Neuronal stem cell (in vitro differentiated cells): Measurements from ENCODE around the gene CFTR.

Source experiments
- DNase-seq: peaks from one replicate; pipeline ENCODE4 v3.0.0-alpha.2; 2013; ENCODE audit warnings: low spot score
- H2AFZ ChIP-seq: one replicate; pipeline ENCODE4 v1.6.1; 2013; ENCODE audit warnings: mild to moderate bottlenecking, low read length, inconsistent platforms
- H2AK5ac ChIP-seq: 2 replicates; pipeline ENCODE4 v1.6.1; 2013; ENCODE audit warnings: low read depth, mild to moderate bottlenecking, inconsistent platforms, low read length, moderate library complexity, mixed read lengths
- H2BK120ac ChIP-seq: 2 replicates; pipeline ENCODE4 v1.6.1; 2013; ENCODE audit warnings: low read depth, mild to moderate bottlenecking, inconsistent platforms, low read length, moderate library complexity, mixed read lengths
- H2BK12ac ChIP-seq: one replicate; pipeline ENCODE4 v1.6.1; 2013; ENCODE audit warnings: low read length, inconsistent platforms
- H2BK15ac ChIP-seq: 2 replicates; pipeline ENCODE4 v1.6.1; 2013; ENCODE audit warnings: mild to moderate bottlenecking, low read length, inconsistent platforms, mixed read lengths
- H2BK5ac ChIP-seq: one replicate; pipeline ENCODE4 v1.6.1; 2013; ENCODE audit warnings: inconsistent platforms, mild to moderate bottlenecking, low read length, moderate library complexity
- H3K14ac ChIP-seq: one replicate; pipeline ENCODE4 v1.6.1; 2013; ENCODE audit warnings: low read length, inconsistent platforms
- H3K18ac ChIP-seq: 2 replicates; pipeline ENCODE4 v1.6.1; 2013; ENCODE audit warnings: low read length, inconsistent platforms
- H3K23ac ChIP-seq: 2 replicates; pipeline ENCODE4 v1.6.1; 2013; ENCODE audit warnings: low read depth, mild to moderate bottlenecking, mixed read lengths, low read length, inconsistent platforms; ENCODE audit not compliant: poor library complexity
- H3K27ac ChIP-seq: replicated peaks from 3 replicates; pipeline ENCODE4 v1.5.1; 2013; ENCODE audit warnings: low read length, inconsistent platforms
- H3K27me3 ChIP-seq, 3 experiments: 2 replicates each; pipeline ENCODE4 v1.6.1; 2013; ENCODE audit warnings: low read length in 3 of 3, mild to moderate bottlenecking in 2 of 3, inconsistent platforms in 1 of 3, low read depth in 1 of 3, mixed read lengths in 1 of 3, moderate library complexity in 1 of 3; ENCODE audit not compliant: control insufficient read depth in 3 of 3, insufficient read depth in 3 of 3
- H3K36me3 ChIP-seq, 2 donors: replicated peaks in 1 of 2; 2 replicates each; pipeline ENCODE4 v1.6.1; 2013; ENCODE audit warnings: low read length in 2 of 2; ENCODE audit not compliant: control insufficient read depth in 2 of 2, insufficient read depth in 2 of 2
- H3K4ac ChIP-seq: 2 replicates; pipeline ENCODE4 v1.6.1; 2013; ENCODE audit warnings: inconsistent platforms, mild to moderate bottlenecking, low read length, moderate library complexity
- H3K4me1 ChIP-seq, 2 donors: 1 replicate in 1 of 2; 2 replicates in 1 of 2; pipeline ENCODE4 v1.6.1; 2013; ENCODE audit warnings: low read length in 2 of 2, low read depth in 1 of 2; ENCODE audit not compliant: control insufficient read depth in 2 of 2, insufficient read depth in 1 of 2
- H3K4me2 ChIP-seq: one replicate; pipeline ENCODE4 v1.6.1; 2013; ENCODE audit warnings: mild to moderate bottlenecking, low read length, inconsistent platforms; ENCODE audit not compliant: insufficient read depth, poor library complexity, severe bottlenecking
- H3K4me3 ChIP-seq, 2 donors: 2 replicates each; pipeline ENCODE4 v1.5.1; 2013; ENCODE audit warnings: low read length in 2 of 2, mild to moderate bottlenecking in 2 of 2, inconsistent platforms in 1 of 2, moderate library complexity in 1 of 2
- H3K79me1 ChIP-seq: one replicate; pipeline ENCODE4 v1.6.1; 2013; ENCODE audit warnings: low read depth, mild to moderate bottlenecking, inconsistent platforms, low read length, moderate library complexity
- H3K9ac ChIP-seq: one replicate; pipeline ENCODE4 v1.6.1; 2013; ENCODE audit warnings: mild to moderate bottlenecking, low read depth, low read length, inconsistent platforms; ENCODE audit not compliant: poor library complexity
- H3K9me3 ChIP-seq, 2 donors: replicated peaks in 1 of 2; 2 replicates each; pipeline versions ENCODE3 to v1.6.1; 2013; ENCODE audit warnings: low read length in 2 of 2, mild to moderate bottlenecking in 2 of 2, inconsistent platforms in 1 of 2, low read depth in 1 of 2, mixed read lengths in 1 of 2, moderate library complexity in 1 of 2; ENCODE audit not compliant: control insufficient read depth in 2 of 2, insufficient read depth in 1 of 2
- H4K8ac ChIP-seq: one replicate; pipeline ENCODE4 v1.6.1; 2013; ENCODE audit warnings: low read depth, mild to moderate bottlenecking, inconsistent platforms, low read length, moderate library complexity
- H4K91ac ChIP-seq: one replicate; pipeline ENCODE4 v1.6.1; 2013; ENCODE audit warnings: low read length, low read depth, mild to moderate bottlenecking, inconsistent platforms; ENCODE audit not compliant: poor library complexity
- WGBS, 2 donors: extraction: QIAGEN DNeasy Blood & Tissue Kit; methylation state at CpG; one replicate each; pipeline ENCODE4 v1.1.7; 2013; ENCODE audit warnings: missing lambda C conversion rate in 2 of 2, mixed read lengths in 1 of 2; ENCODE audit not compliant: insufficient read length in 2 of 2, insufficient replicate concordance in 1 of 2; ENCODE audit errors: extremely low coverage in 2 of 2; 5-methylcytosine and 5-hydroxymethylcytosine counted together

Gene CFTR

DNA sequence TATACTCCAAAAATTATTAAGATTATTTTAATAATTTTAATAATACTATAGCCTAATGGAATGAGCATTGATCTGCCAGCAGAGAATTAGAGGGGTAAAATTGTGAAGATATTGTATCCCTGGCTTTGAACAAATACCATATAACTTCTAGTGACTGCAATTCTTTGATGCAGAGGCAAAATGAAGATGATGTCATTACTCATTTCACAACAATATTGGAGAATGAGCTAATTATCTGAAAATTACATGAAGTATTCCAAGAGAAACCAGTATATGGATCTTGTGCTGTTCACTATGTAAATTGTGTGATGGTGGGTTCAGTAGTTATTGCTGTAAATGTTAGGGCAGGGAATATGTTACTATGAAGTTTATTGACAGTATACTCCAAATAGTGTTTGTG lies 80.2 kb downstream of the CFTR start:
- H2BK120ac ChIP-seq, result no peak overlapping the region
- H3K9ac ChIP-seq, result no peak overlapping the region
- H3K4me2 ChIP-seq, result no peak overlapping the region
- H3K4me1 ChIP-seq, result no peaks in the 10 kb centered on the region
- H2BK12ac ChIP-seq, result no peak overlapping the region
- no peak overlapping the region for H3K14ac ChIP-seq
- DNase-seq, result no peak
- H3K36me3 ChIP-seq, result no peaks in the 10 kb centered on the region
- H3K27ac ChIP-seq, result no peak overlapping the region
- H3K27me3 ChIP-seq, result no peaks in the 10 kb centered on the region
- H3K79me1 ChIP-seq, result no peaks in the 10 kb centered on the region
- H4K8ac ChIP-seq, result no peak overlapping the region
- H4K91ac ChIP-seq, result no peak overlapping the region
- H2BK5ac ChIP-seq, result no peak overlapping the region
- H3K4me3 ChIP-seq, result no peak overlapping the region
- H2AFZ ChIP-seq, result no peak overlapping the region
- no peak overlapping the region for H3K4ac ChIP-seq
- H2AK5ac ChIP-seq, result no peak overlapping the region
- no peak overlapping the region for H3K23ac ChIP-seq
- H2BK15ac ChIP-seq, result no peak overlapping the region
- no peaks in the 10 kb centered on the region for H3K9me3 ChIP-seq
- no peak overlapping the region for H3K18ac ChIP-seq

DNA sequence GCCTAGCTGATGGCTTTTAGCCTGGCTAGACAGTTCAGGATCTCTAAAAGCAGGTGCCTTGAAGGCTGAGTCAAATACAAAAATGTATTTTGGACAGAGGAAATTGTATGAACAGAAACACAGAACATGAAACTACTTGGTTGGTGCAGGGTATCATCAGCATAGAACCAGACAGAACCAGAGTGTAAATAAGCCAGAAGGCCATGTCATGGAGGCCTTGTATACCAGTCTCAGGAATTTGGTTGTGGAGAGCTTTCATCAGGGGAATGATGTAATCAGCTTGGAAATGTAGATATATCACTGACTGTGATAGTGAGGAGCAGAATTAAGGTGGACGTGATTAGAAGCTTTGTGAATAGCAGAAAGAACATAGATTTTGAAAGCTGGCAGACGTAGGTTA lies 82.9 kb downstream of the CFTR start:
- H3K27ac ChIP-seq, result no peak overlapping the region
- no CpG with 5 or more reads among the region's 2 CpGs for WGBS, 2 donors

DNA sequence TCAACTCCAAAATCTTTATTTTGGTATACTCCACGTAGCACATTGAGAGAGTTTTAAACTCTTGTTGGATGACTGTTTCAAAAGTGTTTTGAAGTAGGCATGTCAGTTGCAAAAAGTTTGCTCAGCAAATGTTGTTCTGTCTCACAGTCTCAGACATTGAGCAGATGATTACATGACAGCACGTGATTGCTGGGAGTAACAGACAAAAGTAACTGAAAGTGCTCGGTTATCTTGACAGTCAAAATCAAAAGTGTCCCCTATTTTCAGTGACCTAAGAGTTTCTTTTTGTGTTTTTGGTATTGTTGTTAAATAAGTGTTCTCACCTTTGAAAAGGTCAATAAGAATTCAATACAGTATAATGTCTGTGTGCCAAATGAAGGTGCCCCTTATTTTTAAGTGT lies 84.3 kb downstream of the CFTR start:
- no peak overlapping the region for H4K91ac ChIP-seq
- no peak overlapping the region for H3K27ac ChIP-seq
- no peaks in the 10 kb centered on the region for H3K9me3 ChIP-seq
- no peaks in the 10 kb centered on the region for H3K27me3 ChIP-seq
- no CpG with 5 or more reads among the region's 3 CpGs for WGBS, 2 donors
- no peak overlapping the region for H3K23ac ChIP-seq
- no peak overlapping the region for H2BK12ac ChIP-seq
- no peak overlapping the region for H2AFZ ChIP-seq
- no peak overlapping the region for H3K4me2 ChIP-seq
- H3K9ac ChIP-seq, result no peak overlapping the region
- no peaks in the 10 kb centered on the region for H3K79me1 ChIP-seq
- no peak overlapping the region for H3K14ac ChIP-seq
- H2AK5ac ChIP-seq, result no peak overlapping the region
- H3K18ac ChIP-seq, result no peak overlapping the region
- no peaks in the 10 kb centered on the region for H3K36me3 ChIP-seq
- H3K4ac ChIP-seq, result no peak overlapping the region
- no peak for DNase-seq
- H2BK5ac ChIP-seq, result no peak overlapping the region
- no peak overlapping the region for H4K8ac ChIP-seq
- H3K4me3 ChIP-seq, result no peak overlapping the region
- no peaks in the 10 kb centered on the region for H3K4me1 ChIP-seq
- no peak overlapping the region for H2BK15ac ChIP-seq
- no peak overlapping the region for H2BK120ac ChIP-seq

More for the DNA sequence above, 82.9 kb downstream of the CFTR start:
- Histone ChIP-seq H3K23ac (no peak overlapping the region), H3K79me1 (no peaks in the 10 kb centered on the region), H2BK12ac (no peak overlapping the region), H4K8ac (no peak overlapping the region), H3K18ac (no peak overlapping the region), H2AK5ac (no peak overlapping the region), H3K14ac (no peak overlapping the region), H3K4ac (no peak overlapping the region), H3K4me3 (no peak overlapping the region), H2BK5ac (no peak overlapping the region), H2BK120ac (no peak overlapping the region), H2AFZ (no peak overlapping the region), H3K36me3 (no peaks in the 10 kb centered on the region), H3K27me3 (no peaks in the 10 kb centered on the region), H2BK15ac (no peak overlapping the region), H3K4me1 (no peaks in the 10 kb centered on the region), H4K91ac (no peak overlapping the region), H3K4me2 (no peak overlapping the region), H3K9ac (no peak overlapping the region), H3K9me3 (no peaks in the 10 kb centered on the region)
- no peak for DNase-seq

DNA sequence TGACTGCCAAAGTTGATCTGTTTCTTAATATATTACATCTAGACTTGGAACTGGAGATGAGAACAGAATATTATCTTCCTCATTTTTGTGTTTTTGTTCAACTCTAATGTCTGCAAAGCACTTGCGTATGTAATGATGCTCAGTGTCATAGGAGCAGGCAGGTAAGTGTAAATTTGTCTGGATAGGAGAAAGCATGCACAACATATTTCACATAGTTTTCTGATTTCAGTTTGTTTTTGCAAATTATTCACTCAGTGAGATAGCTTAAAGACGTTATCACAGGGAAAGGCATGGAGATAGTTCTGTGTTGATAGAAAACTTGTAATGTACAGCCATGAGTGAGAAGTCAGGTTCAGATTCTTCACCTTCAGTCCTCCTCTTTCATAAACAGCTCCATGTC lies 84.8 kb downstream of the CFTR start:
- Histone ChIP-seq H3K36me3 (no peaks in the 10 kb centered on the region), H3K4me2 (no peak overlapping the region), H2AFZ (no peak overlapping the region), H3K27me3 (no peaks in the 10 kb centered on the region), H2BK12ac (no peak overlapping the region), H2BK120ac (no peak overlapping the region), H3K14ac (no peak overlapping the region), H3K4me1 (no peaks in the 10 kb centered on the region), H2BK15ac (no peak overlapping the region), H3K4ac (no peak overlapping the region), H3K18ac (no peak overlapping the region), H2BK5ac (no peak overlapping the region), H2AK5ac (no peak overlapping the region), H3K27ac (no peak overlapping the region), H3K79me1 (no peaks in the 10 kb centered on the region), H3K4me3 (no peak overlapping the region), H3K9ac (no peak overlapping the region), H3K9me3 (no peaks in the 10 kb centered on the region), H4K8ac (no peak overlapping the region), H4K91ac (no peak overlapping the region), H3K23ac (no peak overlapping the region)
- no CpG with 5 or more reads among the region's 2 CpGs for WGBS, 2 donors
- DNase-seq, result no peak
